ENCODE data around the gene FBLN1. TPM values are rescaled to one million over a fixed set of nuclear protein-coding genes. Genes with fewer than 3 reads are reported as not detected.
A peak's percentile ranks its signal among the peaks of the same experiment; 100 is the strongest.
"Not testable (repeated sequence)": the region's sequence is repeated elsewhere in the genome, so short reads cannot be mapped to it uniquely, and the experiment has no call there.

FBLN1 gene
- total RNA-seq, 2 donors from 2014 or later: not detected

- no peaks in the 10 kb centered on the region for H3K36me3 Mint-ChIP-seq (ENCODE audit: insufficient read depth in 2 of 2)
- ATAC-seq (replicated peaks in 1 of 2) (peak in 1 of 2 donors; percentile 64), DNase-seq (peak in 1 of 2 donors; percentile 35)
- H3K9me3 Mint-ChIP-seq: no peaks in the 10 kb centered on the region
- H3K4me1 Mint-ChIP-seq (ENCODE audit: low read depth): no peaks in the 10 kb centered on the region
- H3K4me3 Mint-ChIP-seq: peak overlapping the region in 1 of 2 donors; percentile 50
- no peaks in the 10 kb centered on the region for H3K27me3 Mint-ChIP-seq (ENCODE audit: low read depth)
- H3K27ac Mint-ChIP-seq: no peak overlapping the region
Observed at GRCh38 chr22:45602824-45603595, 100.3 kb downstream of the FBLN1 start.

- no peak overlapping the region for H3K4me3 Mint-ChIP-seq
- H3K27ac Mint-ChIP-seq: no peak overlapping the region
- H3K36me3 Mint-ChIP-seq (ENCODE audit: insufficient read depth in 2 of 2): no peaks in the 10 kb centered on the region
- peaks cover 6% of the 10 kb centered on the region for H3K4me1 Mint-ChIP-seq (ENCODE audit: low read depth)
- no peaks in the 10 kb centered on the region for H3K9me3 Mint-ChIP-seq
- no peak for ATAC-seq (replicated peaks in 1 of 2)
- DNase-seq: no peak
- H3K27me3 Mint-ChIP-seq (ENCODE audit: low read depth): no peaks in the 10 kb centered on the region
Observed at GRCh38 chr22:45603619-45604018, 100.9 kb downstream of the FBLN1 start.

- H3K4me3 Mint-ChIP-seq; H3K36me3 Mint-ChIP-seq (ENCODE audit: insufficient read depth in 2 of 2); ATAC-seq (replicated peaks in 1 of 2); H3K9me3 Mint-ChIP-seq; DNase-seq; H3K27ac Mint-ChIP-seq: not testable (repeated sequence)
- H3K27me3 Mint-ChIP-seq (ENCODE audit: low read depth): peaks cover 14% of the 10 kb centered on the region
- peaks cover 16% of the 10 kb centered on the region for H3K4me1 Mint-ChIP-seq (ENCODE audit: low read depth)
Observed at GRCh38 chr22:45608045-45608444, 105.4 kb downstream of the FBLN1 start.

- Mint-ChIP-seq H3K4me1 (ENCODE audit: low read depth) (peaks cover 16% of the 10 kb centered on the region), H3K27me3 (ENCODE audit: low read depth) (peaks cover 14% of the 10 kb centered on the region), H3K27ac (no peak overlapping the region), H3K36me3 (ENCODE audit: insufficient read depth in 2 of 2) (no peaks in the 10 kb centered on the region), H3K9me3 (no peaks in the 10 kb centered on the region), H3K4me3 (peak overlapping the region; percentile 54 to 69)
- ATAC-seq (replicated peaks in 1 of 2) (peak; percentile 88 to 91), DNase-seq (peak; percentile 50 to 55)
Observed at GRCh38 chr22:45608763-45609180, 106.1 kb downstream of the FBLN1 start.

GRCh38 chr22:45612451-45612901 lies 109.8 kb downstream of the FBLN1 start:
- peak; percentile 47 to 61 for DNase-seq
- Mint-ChIP-seq H3K36me3 (ENCODE audit: insufficient read depth in 2 of 2) (no peaks in the 10 kb centered on the region), H3K9me3 (no peaks in the 10 kb centered on the region)

GRCh38 chr22:45612940-45613339 lies 110.3 kb downstream of the FBLN1 start:
- H3K36me3 Mint-ChIP-seq (ENCODE audit: insufficient read depth in 2 of 2): no peaks in the 10 kb centered on the region
- no peaks in the 10 kb centered on the region for H3K9me3 Mint-ChIP-seq
- ATAC-seq (replicated peaks in 1 of 2) (peak in 1 of 2 donors; percentile 5), DNase-seq (no peak)
- H3K27ac Mint-ChIP-seq: no peak overlapping the region
- H3K4me1 Mint-ChIP-seq (ENCODE audit: low read depth): peaks cover 16% of the 10 kb centered on the region
- H3K4me3 Mint-ChIP-seq: peak overlapping the region; percentile 12 to 58
- H3K27me3 Mint-ChIP-seq (ENCODE audit: low read depth): peaks cover 14% of the 10 kb centered on the region

More at GRCh38 chr22:45612451-45612901, 109.8 kb downstream of the FBLN1 start:
- H3K4me3 Mint-ChIP-seq: peak overlapping the region; percentile 12 to 58
- H3K4me1 Mint-ChIP-seq (ENCODE audit: low read depth): peaks cover 16% of the 10 kb centered on the region
- peak; percentile 70 to 75 for ATAC-seq (replicated peaks in 1 of 2)
- H3K27ac Mint-ChIP-seq: no peak overlapping the region
- H3K27me3 Mint-ChIP-seq (ENCODE audit: low read depth): peaks cover 14% of the 10 kb centered on the region

- H3K36me3 Mint-ChIP-seq (ENCODE audit: insufficient read depth in 2 of 2): peaks cover 0 to 3% of the 10 kb centered on the region in 2 donors
- ATAC-seq (replicated peaks in 1 of 2): no peak
- peaks cover 11% of the 10 kb centered on the region for H3K4me1 Mint-ChIP-seq (ENCODE audit: low read depth)
- no peak overlapping the region for H3K4me3 Mint-ChIP-seq
- H3K9me3 Mint-ChIP-seq: no peaks in the 10 kb centered on the region
- H3K27ac Mint-ChIP-seq: no peak overlapping the region
- peaks cover 6% of the 10 kb centered on the region for H3K27me3 Mint-ChIP-seq (ENCODE audit: low read depth)
- DNase-seq: no peak
Observed at GRCh38 chr22:45615364-45615763, 112.7 kb downstream of the FBLN1 start.

- H3K9me3 Mint-ChIP-seq: no peaks in the 10 kb centered on the region
- peaks cover 0 to 3% of the 10 kb centered on the region in 2 donors for H3K36me3 Mint-ChIP-seq (ENCODE audit: insufficient read depth in 2 of 2)
- H3K4me1 Mint-ChIP-seq (ENCODE audit: low read depth): peaks cover 11% of the 10 kb centered on the region
- no peak overlapping the region for H3K4me3 Mint-ChIP-seq
- no peak overlapping the region for H3K27ac Mint-ChIP-seq
- no peak for ATAC-seq (replicated peaks in 1 of 2)
- peaks cover 4% of the 10 kb centered on the region for H3K27me3 Mint-ChIP-seq (ENCODE audit: low read depth)
- DNase-seq: no peak
Observed at GRCh38 chr22:45616432-45616831, 113.7 kb downstream of the FBLN1 start.

- Mint-ChIP-seq H3K9me3 (no peaks in the 10 kb centered on the region), H3K27ac (peak overlapping the region; percentile 6), H3K27me3 (ENCODE audit: low read depth) (no peaks in the 10 kb centered on the region), H3K4me3 (no peak overlapping the region), H3K36me3 (ENCODE audit: insufficient read depth in 2 of 2) (peaks cover 0 to 3% of the 10 kb centered on the region in 2 donors), H3K4me1 (ENCODE audit: low read depth) (peaks cover 11% of the 10 kb centered on the region)
- no peak for ATAC-seq (replicated peaks in 1 of 2)
- no peak for DNase-seq
Observed at GRCh38 chr22:45617948-45618347, 115.3 kb downstream of the FBLN1 start.

GRCh38 chr22:45620706-45621105 lies 118.0 kb downstream of the FBLN1 start:
- Mint-ChIP-seq H3K36me3 (ENCODE audit: insufficient read depth in 2 of 2) (peaks cover 0 to 3% of the 10 kb centered on the region in 2 donors), H3K4me1 (ENCODE audit: low read depth) (peaks cover 11% of the 10 kb centered on the region), H3K27ac (no peak overlapping the region), H3K9me3 (peaks cover 0 to 1% of the 10 kb centered on the region in 2 donors), H3K4me3 (no peak overlapping the region), H3K27me3 (ENCODE audit: low read depth) (no peaks in the 10 kb centered on the region)
- ATAC-seq (replicated peaks in 1 of 2) (no peak), DNase-seq (no peak)

- peaks cover 0 to 1% of the 10 kb centered on the region in 2 donors for H3K9me3 Mint-ChIP-seq
- H3K27me3 Mint-ChIP-seq (ENCODE audit: low read depth): no peaks in the 10 kb centered on the region
- H3K36me3 Mint-ChIP-seq (ENCODE audit: insufficient read depth in 2 of 2): peaks cover 0 to 3% of the 10 kb centered on the region in 2 donors
- H3K4me1 Mint-ChIP-seq (ENCODE audit: low read depth): peaks cover 11% of the 10 kb centered on the region
- no peak for DNase-seq
- H3K4me3 Mint-ChIP-seq: no peak overlapping the region
- ATAC-seq (replicated peaks in 1 of 2): no peak
- H3K27ac Mint-ChIP-seq: no peak overlapping the region
Observed at GRCh38 chr22:45621836-45622600, 119.3 kb downstream of the FBLN1 start.

GRCh38 chr22:45623464-45624145 lies 120.9 kb downstream of the FBLN1 start:
- not testable (repeated sequence) for H3K4me3 Mint-ChIP-seq; ATAC-seq (replicated peaks in 1 of 2)

More at GRCh38 chr22:45623464-45624145, 120.9 kb downstream of the FBLN1 start:
- not testable (repeated sequence) for DNase-seq; H3K9me3 Mint-ChIP-seq; H3K36me3 Mint-ChIP-seq (ENCODE audit: insufficient read depth in 2 of 2); H3K4me1 Mint-ChIP-seq (ENCODE audit: low read depth); H3K27ac Mint-ChIP-seq; H3K27me3 Mint-ChIP-seq (ENCODE audit: low read depth)
